HEK293T (cell line): ENCODE results near the gene SLC52A1.

ENCODE experiments used
- CTCF ChIA-PET: fragments of 350-600 bp; formaldehyde crosslinking; extraction: SDS; loops from one replicate; lab custom pipeline; 2021; ENCODE audit warnings: antibody characterized with exemption, inconsistent platforms; lab: Yijun Ruan, JAX
- POLR2A ChIA-PET: fragments of 350-600 bp; formaldehyde crosslinking; extraction: SDS; loops from one replicate; lab custom pipeline; 2020; ENCODE audit warnings: antibody characterized with exemption, inconsistent platforms; lab: Yijun Ruan, JAX
- DNase-seq: peaks from one replicate; pipeline ENCODE4 v3.0.0; 2012; ENCODE audit warnings: mixed read lengths; ENCODE audit errors: extremely low spot score
- ARNT ChIP-seq: fragments of 450-650 bp; IDR thresholded peaks from 2 replicates; pipeline ENCODE4 v1.6.1; 2017; ENCODE audit warnings: mild to moderate bottlenecking
- BHLHE40 ChIP-seq: fragments of 450-650 bp; IDR thresholded peaks from 2 replicates; pipeline ENCODE4 v1.6.1; 2016; ENCODE audit warnings: mild to moderate bottlenecking, moderate library complexity, borderline replicate concordance
- CTBP1 ChIP-seq: fragments of 450-650 bp; IDR thresholded peaks from 2 replicates; pipeline ENCODE4 v1.6.1; 2016; ENCODE audit warnings: borderline replicate concordance
- ELF4 ChIP-seq: fragments of 450-650 bp; IDR thresholded peaks from 2 replicates; pipeline ENCODE4 v1.6.1; 2017; ENCODE audit warnings: antibody characterized with exemption
- FOXA1 ChIP-seq: fragments of 450-650 bp; IDR thresholded peaks from 2 replicates; pipeline ENCODE4 v1.6.1; 2016; ENCODE audit warnings: mild to moderate bottlenecking
- FOXK2 ChIP-seq: fragments of 450-650 bp; IDR thresholded peaks from 2 replicates; pipeline ENCODE4 v1.6.1; 2016; ENCODE audit warnings: mild to moderate bottlenecking
- FOXM1 ChIP-seq: fragments of 450-650 bp; IDR thresholded peaks from 2 replicates; pipeline ENCODE4 v1.6.1; 2017; ENCODE audit warnings: mild to moderate bottlenecking, borderline replicate concordance
- HDGF ChIP-seq: fragments of 450-650 bp; IDR thresholded peaks from 2 replicates; pipeline ENCODE4 v1.6.1; 2017; ENCODE audit warnings: antibody characterized with exemption, borderline replicate concordance
- L3MBTL2 ChIP-seq: fragments of 450-650 bp; conservative IDR thresholded peaks from 2 replicates; pipeline ENCODE4 v1.6.1; 2016; ENCODE audit warnings: mild to moderate bottlenecking
- LEF1 ChIP-seq: fragments of 450-650 bp; IDR thresholded peaks from 2 replicates; pipeline ENCODE4 v1.6.1; 2017; ENCODE audit warnings: mild to moderate bottlenecking, borderline replicate concordance
- NFRKB ChIP-seq: fragments of 450-650 bp; IDR thresholded peaks from 2 replicates; pipeline ENCODE4 v1.6.1; 2016; ENCODE audit warnings: mild to moderate bottlenecking, moderate library complexity
- SP1 ChIP-seq: fragments of 450-650 bp; IDR thresholded peaks from 2 replicates; pipeline ENCODE4 v1.6.1; 2017
- SUZ12 ChIP-seq: fragments of 450-650 bp; IDR thresholded peaks from 2 replicates; pipeline ENCODE4 v1.6.1; 2016; ENCODE audit warnings: mild to moderate bottlenecking
- TARDBP ChIP-seq: fragments of 450-650 bp; IDR thresholded peaks from 2 replicates; pipeline ENCODE4 v1.6.1; 2016
- ZNF384 ChIP-seq: fragments of 450-650 bp; IDR thresholded peaks from 2 replicates; pipeline ENCODE4 v1.6.1; 2016
- TF ChIP-seq, protein P1 (sequence below): fragments of 450-650 bp; IDR thresholded peaks from 2 replicates; pipeline ENCODE4 v1.6.1; 2016

Gene SLC52A1

DNA sequence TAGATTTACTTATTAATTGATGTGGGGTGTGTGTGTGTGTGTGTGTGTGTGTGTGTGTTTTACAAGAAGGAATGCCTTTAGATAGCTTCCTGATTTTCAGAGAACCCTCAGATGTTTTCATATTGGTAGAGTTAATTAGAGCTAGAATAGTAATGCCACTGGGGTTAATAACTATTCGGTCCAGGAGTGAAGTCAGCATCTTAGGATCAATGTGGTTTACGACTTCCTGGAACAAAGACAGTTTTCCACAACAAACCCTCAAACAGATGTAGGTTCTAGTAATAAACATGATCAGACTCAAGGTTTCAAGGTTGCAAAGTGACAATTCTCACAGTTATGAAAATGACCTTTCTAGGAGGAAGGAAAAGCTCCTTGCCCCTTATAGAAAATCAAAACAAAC lies 12.2 kb upstream of the SLC52A1 start:
- no peak for DNase-seq
- ChIA-PET POLR2A (no interaction called here), CTCF (no interaction called here)
- TF ChIP-seq HDGF: no peak
- no peak for TF ChIP-seq ELF4
- no peak for TF ChIP-seq SUZ12
- no peak for TF ChIP-seq SP1
- no peak for TF ChIP-seq FOXM1

DNA sequence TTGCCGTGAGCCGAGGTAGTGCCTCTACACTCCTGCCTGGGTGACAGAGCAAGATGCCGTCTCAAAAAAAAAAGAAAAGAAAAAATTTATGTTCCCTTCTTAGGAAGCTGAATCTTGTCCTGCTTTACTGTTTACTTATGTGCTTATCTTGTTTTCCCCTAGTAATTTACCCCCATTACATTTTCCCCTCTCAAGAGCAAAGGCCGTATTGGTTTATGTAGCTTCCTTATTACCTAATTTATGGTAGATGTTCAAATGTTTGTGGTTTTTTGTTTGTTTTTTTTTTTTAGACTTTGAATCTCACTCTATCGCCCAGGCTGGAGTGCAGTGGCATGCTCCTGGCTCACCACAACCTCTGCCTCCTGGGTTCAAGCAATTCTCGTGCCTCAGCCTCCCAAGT lies 10.3 kb upstream of the SLC52A1 start:
- CTCF ChIA-PET: no interaction called here
- POLR2A ChIA-PET: no interaction called here
- no peak for TF ChIP-seq BHLHE40
- TF ChIP-seq ZNF384: no peak
- TF ChIP-seq LEF1: no peak
- DNase-seq: no peak

DNA sequence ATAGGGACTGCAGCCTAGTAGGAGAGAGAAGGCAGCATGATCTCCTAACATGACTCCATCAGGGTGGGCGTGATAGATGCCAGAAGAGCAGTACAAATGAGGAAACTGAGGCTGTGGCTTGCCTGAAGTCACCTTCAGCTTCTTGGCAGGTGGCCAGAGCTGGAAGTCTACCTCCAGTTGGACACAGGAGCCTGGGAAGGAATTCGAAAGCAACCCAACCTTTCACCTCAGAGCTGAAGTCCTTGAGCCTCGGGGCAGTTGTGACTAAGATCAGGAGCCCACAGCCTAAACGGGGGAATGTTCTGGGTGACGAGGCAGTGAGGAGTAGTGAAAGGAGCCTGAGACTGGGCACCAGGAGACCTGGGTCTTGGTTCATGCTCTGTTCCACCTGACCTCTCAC lies 9.4 kb upstream of the SLC52A1 start:
- POLR2A ChIA-PET: no interaction called here
- CTCF ChIA-PET: no interaction called here
- no peak for DNase-seq
- TF ChIP-seq FOXA1 (no peak), BHLHE40 (no peak), ZNF384 (no peak), TARDBP (no peak), ELF4 (no peak), FOXM1 (no peak), LEF1 (no peak), HDGF (no peak), SP1 (no peak), CTBP1 (no peak), SUZ12 (no peak), L3MBTL2 (no peak)
- TF ChIP-seq, protein P1, sequence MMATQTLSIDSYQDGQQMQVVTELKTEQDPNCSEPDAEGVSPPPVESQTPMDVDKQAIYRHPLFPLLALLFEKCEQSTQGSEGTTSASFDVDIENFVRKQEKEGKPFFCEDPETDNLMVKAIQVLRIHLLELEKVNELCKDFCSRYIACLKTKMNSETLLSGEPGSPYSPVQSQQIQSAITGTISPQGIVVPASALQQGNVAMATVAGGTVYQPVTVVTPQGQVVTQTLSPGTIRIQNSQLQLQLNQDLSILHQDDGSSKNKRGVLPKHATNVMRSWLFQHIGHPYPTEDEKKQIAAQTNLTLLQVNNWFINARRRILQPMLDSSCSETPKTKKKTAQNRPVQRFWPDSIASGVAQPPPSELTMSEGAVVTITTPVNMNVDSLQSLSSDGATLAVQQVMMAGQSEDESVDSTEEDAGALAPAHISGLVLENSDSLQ: no peak

DNA sequence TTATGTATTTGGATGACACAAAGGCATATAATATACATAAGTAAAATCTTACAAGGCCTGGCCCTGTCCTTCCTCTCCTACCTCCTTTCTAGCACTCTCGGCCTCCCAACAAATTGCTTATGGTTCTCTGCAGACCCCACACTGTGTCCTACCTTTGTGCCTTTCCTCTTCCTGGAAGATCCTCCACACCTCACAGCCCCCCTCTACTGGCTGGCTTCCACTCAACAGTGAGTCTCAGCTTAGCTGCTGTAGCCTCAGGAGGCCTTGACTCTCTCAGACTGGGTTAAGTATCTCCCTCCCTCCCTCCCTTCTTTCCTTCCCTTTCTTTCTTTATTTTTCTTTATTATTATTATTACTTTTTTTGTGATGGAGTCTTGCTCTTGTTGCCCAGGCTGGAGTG lies 8.3 kb upstream of the SLC52A1 start:
- DNase-seq: no peak
- CTCF ChIA-PET: no interaction called here
- TF ChIP-seq SP1 (no peak), FOXK2 (no peak), NFRKB (no peak)
- POLR2A ChIA-PET: no interaction called here

DNA sequence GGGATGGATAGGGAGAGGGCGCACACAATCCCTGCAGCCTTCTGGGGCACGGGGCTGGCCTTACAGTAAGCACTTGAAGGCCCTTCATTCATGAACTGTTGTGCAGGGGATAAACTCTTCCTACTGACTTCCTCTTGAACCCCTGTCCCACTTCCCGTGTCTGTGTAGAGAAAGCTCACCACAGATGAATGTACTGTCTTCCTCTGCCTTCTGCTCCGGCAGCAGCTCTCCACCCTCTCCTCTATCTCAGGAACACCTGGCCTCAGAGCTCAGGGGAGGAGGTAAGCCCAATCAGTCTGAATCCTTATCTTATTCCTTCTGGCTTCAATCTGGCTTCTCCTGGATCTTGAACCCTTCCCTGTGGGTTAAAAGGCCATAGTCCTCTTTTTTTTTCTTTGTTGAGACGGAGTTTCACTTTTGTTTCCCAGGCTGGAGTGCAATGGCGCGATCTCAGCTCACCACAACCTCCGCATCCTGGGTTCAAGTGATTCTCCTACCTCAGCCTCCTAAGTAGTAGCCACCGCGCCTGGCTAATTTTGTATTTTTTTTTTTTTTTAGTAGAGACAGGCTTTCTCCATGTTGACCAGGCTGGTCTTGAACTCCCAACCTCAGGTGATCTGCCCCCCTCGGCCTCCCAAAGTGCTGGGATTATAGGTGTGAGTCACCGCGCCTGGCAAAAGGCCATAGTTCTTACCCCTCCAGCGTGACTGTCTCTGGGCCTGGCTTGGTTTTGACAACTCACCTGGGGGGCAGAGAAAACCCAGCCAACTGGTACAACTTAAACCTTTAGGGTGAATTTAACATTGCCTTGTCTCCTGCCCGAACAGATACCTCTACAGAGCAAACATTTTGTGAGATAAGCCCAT lies 7.2 kb upstream of the SLC52A1 start:
- no peak for DNase-seq
- CTCF ChIA-PET: no interaction called here
- TF ChIP-seq FOXK2: no peak
- no peak for TF ChIP-seq SUZ12
- TF ChIP-seq CTBP1: no peak
- no peak for TF ChIP-seq LEF1
- no peak for TF ChIP-seq SP1
- no peak for TF ChIP-seq NFRKB
- POLR2A ChIA-PET: no interaction called here

DNA sequence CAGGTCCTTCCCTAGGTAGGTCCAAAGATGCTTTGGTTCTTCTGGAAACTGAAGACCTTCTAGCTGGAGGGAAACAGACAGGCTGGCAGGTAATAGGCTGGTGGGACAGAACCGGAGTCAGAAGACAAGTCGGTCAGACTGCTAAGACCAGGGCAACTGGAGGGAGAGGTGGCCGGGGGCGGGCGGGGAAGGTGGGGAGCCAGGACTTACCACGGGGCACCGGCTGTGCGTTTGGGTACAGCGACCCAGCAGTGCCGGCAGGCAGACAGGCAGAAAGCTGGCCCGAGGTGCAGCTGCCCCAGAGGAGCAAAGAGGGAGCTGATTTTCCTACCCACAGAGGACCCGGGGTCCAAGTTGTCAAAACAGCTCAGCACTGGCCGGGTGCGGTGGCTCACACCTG lies 575 bp downstream of the SLC52A1 start:
- POLR2A ChIA-PET: interaction anchor here (0.6 to 0.9 kb wide), 2 partner anchors 16 to 48 kb away, joined by 3 read pairs; no protein-coding TSS in a partner anchor
- CTCF ChIA-PET: no interaction called here
- no peak for DNase-seq
- TF ChIP-seq FOXM1: no peak
- TF ChIP-seq, protein P1: no peak

DNA sequence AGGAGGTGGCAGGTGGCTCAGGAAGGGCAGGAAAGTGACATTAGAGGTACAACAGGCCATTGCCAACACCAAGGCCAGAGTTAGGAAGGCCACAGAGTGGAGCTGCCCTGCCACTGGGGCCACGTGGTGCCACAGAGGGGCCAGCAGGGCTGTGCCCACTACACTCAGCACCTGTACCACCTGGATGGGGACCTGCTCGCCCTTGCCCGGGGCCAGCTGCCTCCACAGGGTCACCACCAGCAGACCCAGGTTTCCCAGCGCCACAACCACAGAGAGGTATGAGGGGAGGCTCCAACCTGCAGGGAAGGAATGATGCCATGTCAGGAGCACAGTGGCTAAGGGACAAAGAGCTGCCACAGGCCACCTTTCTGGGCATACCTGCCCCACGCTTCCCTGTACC lies 1.2 kb downstream of the SLC52A1 start:
- POLR2A ChIA-PET: interaction anchor here (0.6 kb wide), 1 partner anchor 15 kb away, joined by 3 read pairs; no protein-coding TSS in a partner anchor
- CTCF ChIA-PET: no interaction called here
- DNase-seq: no peak
- TF ChIP-seq L3MBTL2: no peak
- no peak for TF ChIP-seq TARDBP
- no peak for TF ChIP-seq NFRKB
- TF ChIP-seq BHLHE40: no peak
- TF ChIP-seq CTBP1: no peak
- TF ChIP-seq FOXK2: no peak
- no peak for TF ChIP-seq ELF4
- no peak for TF ChIP-seq ZNF384
- no peak for TF ChIP-seq FOXA1

DNA sequence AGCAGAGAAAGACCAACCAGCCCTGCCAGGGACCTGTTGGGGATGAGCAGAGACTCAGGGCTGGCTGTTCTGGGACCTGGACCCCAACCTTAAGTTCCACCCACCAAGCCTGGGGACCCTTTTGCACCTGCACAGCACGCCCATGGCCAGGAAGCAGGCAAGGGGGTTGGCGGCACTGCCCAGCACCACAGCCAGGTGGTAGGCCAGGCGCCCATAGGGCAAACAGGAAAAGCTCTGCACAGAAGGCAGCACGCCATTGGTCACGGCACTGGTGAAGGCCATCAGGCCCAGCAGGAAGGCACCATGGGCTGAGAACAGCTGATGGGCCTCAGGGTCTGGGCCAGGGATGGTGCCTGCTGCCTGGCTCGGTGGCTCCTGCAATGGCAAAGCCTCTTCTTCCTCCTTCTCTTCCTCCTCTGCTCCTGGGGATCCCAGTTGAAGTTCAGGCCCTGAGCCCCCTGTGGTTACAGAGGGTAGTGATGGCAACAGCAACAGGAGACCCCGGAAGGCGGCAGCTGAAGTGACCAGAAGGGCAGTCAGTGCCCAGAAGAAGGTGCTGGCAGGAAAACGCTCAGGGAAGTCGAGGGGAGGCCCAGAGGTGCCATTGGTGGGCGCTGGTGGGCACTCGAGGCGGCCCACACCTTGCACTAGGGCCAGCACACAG lies 1.7 kb downstream of the SLC52A1 start:
- ChIA-PET CTCF (no interaction called here), POLR2A (no interaction called here)
- no peak for DNase-seq
- no peak for TF ChIP-seq HDGF
- TF ChIP-seq, protein P1: no peak
- no peak for TF ChIP-seq FOXM1
- TF ChIP-seq ELF4: no peak
- no peak for TF ChIP-seq SP1
- no peak for TF ChIP-seq LEF1
- no peak for TF ChIP-seq FOXA1
- no peak for TF ChIP-seq ARNT
- no peak for TF ChIP-seq NFRKB
- no peak for TF ChIP-seq BHLHE40
- no peak for TF ChIP-seq SUZ12
- no peak for TF ChIP-seq FOXK2
- no peak for TF ChIP-seq CTBP1
- no peak for TF ChIP-seq L3MBTL2
- TF ChIP-seq TARDBP: no peak
- TF ChIP-seq ZNF384: no peak
